Ishikawa (cell line): ENCODE measurements around the gene ACAA1.

ENCODE experiments used
- CEBPB ChIP-seq: IDR thresholded peaks from 2 replicates; pipeline ENCODE4 v1.6.1; 2012
- CREB1 ChIP-seq: IDR thresholded peaks from 2 replicates; pipeline ENCODE4 v1.6.1; 2012; ENCODE audit warnings: low read depth
- EGR1 ChIP-seq: IDR thresholded peaks from 2 replicates; pipeline ENCODE4 v1.6.1; 2012
- EP300 ChIP-seq: IDR thresholded peaks from 2 replicates; pipeline ENCODE4 v1.6.1; 2012; ENCODE audit warnings: borderline replicate concordance
- FOXM1 ChIP-seq: IDR thresholded peaks from 2 replicates; pipeline ENCODE4 v1.6.1; 2012; ENCODE audit warnings: low read depth, borderline replicate concordance
- NFIC ChIP-seq: IDR thresholded peaks from 2 replicates; pipeline ENCODE4 v1.6.1; 2012
- RAD21 ChIP-seq: IDR thresholded peaks from 2 replicates; pipeline ENCODE4 v1.6.1; 2012; ENCODE audit warnings: low read depth
- TAF1 ChIP-seq: IDR thresholded peaks from 2 replicates; pipeline ENCODE4 v1.6.1; 2012; ENCODE audit warnings: low read depth, mild to moderate bottlenecking
- TCF12 ChIP-seq: IDR thresholded peaks from 2 replicates; pipeline ENCODE4 v1.6.1; 2012; ENCODE audit warnings: low read depth
- TEAD4 ChIP-seq: IDR thresholded peaks from 2 replicates; pipeline ENCODE4 v1.6.1; 2012
- YY1 ChIP-seq: IDR thresholded peaks from 2 replicates; pipeline ENCODE4 v1.6.1; 2012; ENCODE audit warnings: low read depth
- ZBTB7A ChIP-seq: IDR thresholded peaks from 2 replicates; pipeline ENCODE4 v1.6.1; 2012; ENCODE audit warnings: low read depth
- TF ChIP-seq, protein P1 (sequence below): IDR thresholded peaks from 2 replicates; pipeline ENCODE4 v1.6.1; 2012
- TF ChIP-seq, protein P2 (sequence below): IDR thresholded peaks from 2 replicates; pipeline ENCODE4 v1.6.1; 2012
- TF ChIP-seq, protein P3 (sequence below): IDR thresholded peaks from 2 replicates; pipeline ENCODE4 v1.6.1; 2012; ENCODE audit warnings: low read depth, mild to moderate bottlenecking

The ACAA1 gene

DNA sequence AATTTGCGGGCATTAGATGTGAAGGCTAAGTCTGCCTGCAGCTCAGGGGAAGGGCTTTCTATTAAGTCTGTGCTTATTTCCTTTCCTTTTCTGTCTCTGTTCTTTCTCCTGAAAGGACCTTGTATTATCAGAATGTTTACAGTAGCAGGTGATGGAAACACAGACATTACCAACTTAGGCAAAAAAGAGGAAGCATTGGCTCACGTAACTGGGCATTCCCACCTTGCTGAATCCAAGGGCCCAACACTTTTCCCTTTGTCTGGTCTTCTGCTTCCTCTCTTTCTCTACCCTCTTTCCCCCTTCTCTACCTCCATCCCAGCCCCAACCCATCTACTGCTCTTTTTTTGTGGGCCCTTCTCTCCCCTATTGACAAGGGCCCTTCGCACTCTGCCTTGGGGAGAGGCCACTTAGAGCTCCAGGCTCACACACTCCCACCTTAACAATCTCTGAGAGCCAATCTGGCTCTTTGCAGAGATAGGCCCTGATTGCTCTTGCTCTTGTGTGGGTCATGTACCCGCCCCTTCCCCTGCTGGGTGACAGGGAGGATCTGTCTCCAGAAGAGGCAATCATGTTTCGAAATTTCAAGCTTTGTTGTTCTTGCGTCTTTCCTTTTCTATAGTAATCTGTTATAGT is 35.0 kb downstream of the ACAA1 start:
- TF ChIP-seq TEAD4 (no peak), NFIC (no peak), YY1 (no peak), CREB1 (no peak), EGR1 (no peak), RAD21 (no peak), EP300 (no peak), CEBPB (no peak), TAF1 (no peak), TCF12 (no peak), FOXM1 (no peak), ZBTB7A (no peak)
- TF ChIP-seq, protein P1, sequence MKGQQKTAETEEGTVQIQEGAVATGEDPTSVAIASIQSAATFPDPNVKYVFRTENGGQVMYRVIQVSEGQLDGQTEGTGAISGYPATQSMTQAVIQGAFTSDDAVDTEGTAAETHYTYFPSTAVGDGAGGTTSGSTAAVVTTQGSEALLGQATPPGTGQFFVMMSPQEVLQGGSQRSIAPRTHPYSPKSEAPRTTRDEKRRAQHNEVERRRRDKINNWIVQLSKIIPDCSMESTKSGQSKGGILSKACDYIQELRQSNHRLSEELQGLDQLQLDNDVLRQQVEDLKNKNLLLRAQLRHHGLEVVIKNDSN, result no peak
- TF ChIP-seq, protein P2, sequence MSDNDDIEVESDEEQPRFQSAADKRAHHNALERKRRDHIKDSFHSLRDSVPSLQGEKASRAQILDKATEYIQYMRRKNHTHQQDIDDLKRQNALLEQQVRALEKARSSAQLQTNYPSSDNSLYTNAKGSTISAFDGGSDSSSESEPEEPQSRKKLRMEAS, result no peak
- TF ChIP-seq, protein P3, sequence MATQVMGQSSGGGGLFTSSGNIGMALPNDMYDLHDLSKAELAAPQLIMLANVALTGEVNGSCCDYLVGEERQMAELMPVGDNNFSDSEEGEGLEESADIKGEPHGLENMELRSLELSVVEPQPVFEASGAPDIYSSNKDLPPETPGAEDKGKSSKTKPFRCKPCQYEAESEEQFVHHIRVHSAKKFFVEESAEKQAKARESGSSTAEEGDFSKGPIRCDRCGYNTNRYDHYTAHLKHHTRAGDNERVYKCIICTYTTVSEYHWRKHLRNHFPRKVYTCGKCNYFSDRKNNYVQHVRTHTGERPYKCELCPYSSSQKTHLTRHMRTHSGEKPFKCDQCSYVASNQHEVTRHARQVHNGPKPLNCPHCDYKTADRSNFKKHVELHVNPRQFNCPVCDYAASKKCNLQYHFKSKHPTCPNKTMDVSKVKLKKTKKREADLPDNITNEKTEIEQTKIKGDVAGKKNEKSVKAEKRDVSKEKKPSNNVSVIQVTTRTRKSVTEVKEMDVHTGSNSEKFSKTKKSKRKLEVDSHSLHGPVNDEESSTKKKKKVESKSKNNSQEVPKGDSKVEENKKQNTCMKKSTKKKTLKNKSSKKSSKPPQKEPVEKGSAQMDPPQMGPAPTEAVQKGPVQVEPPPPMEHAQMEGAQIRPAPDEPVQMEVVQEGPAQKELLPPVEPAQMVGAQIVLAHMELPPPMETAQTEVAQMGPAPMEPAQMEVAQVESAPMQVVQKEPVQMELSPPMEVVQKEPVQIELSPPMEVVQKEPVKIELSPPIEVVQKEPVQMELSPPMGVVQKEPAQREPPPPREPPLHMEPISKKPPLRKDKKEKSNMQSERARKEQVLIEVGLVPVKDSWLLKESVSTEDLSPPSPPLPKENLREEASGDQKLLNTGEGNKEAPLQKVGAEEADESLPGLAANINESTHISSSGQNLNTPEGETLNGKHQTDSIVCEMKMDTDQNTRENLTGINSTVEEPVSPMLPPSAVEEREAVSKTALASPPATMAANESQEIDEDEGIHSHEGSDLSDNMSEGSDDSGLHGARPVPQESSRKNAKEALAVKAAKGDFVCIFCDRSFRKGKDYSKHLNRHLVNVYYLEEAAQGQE, result no peak

DNA sequence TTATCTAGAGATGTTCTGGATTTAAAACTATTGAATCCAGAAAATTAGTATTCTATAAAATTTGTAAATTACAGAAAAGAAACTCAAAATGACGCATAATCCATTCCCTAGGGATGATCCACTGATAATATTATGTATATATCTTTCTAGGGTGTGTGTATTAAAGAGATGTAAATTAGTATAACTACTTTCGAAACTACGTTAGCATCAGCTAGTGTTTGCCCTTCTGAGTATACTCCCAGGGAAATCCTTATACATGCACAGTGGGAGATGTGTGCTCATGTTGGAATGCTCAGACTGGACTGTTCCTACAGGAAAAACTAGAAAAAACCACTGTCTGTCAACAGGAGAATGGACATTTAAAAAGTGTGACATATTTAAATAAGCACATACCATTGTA is 36.4 kb downstream of the ACAA1 start:
- TF ChIP-seq, protein P3, result no peak
- TF ChIP-seq CREB1, result no peak
- no peak for TF ChIP-seq FOXM1
- no peak for TF ChIP-seq ZBTB7A
- no peak for TF ChIP-seq NFIC
- no peak for TF ChIP-seq EP300
- TF ChIP-seq YY1, result no peak
- TF ChIP-seq, protein P1, result no peak
- TF ChIP-seq TAF1, result no peak
- TF ChIP-seq RAD21, result no peak
- TF ChIP-seq CEBPB, result no peak
- no peak for TF ChIP-seq EGR1
- TF ChIP-seq TEAD4, result no peak
- TF ChIP-seq, protein P2, result no peak
- TF ChIP-seq TCF12, result no peak

DNA sequence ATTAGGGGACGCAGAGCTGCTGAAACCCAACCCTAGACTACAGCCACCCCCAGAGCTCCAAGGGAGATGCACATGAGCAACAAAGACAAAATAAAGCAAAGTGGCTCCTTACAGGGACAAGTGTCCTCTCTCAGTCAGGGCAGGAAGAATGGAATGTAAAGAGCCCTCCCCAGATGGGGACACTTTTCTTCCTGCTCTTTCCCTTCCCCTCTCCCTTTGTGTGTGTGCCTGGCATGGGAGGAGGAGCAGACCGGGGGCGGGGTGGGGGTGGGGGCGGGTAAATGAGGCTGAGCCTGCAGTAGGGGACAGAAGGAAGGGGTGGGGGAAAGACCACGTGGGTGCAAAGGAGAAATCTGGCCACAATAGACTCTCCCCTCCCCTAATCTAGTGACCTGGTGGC is 37.4 kb downstream of the ACAA1 start:
- TF ChIP-seq EP300 (no peak), RAD21 (no peak), CEBPB (no peak), FOXM1 (no peak), NFIC (no peak), TAF1 (no peak), EGR1 (no peak), CREB1 (no peak), YY1 (no peak)
- TF ChIP-seq, protein P3, result no peak
- TF ChIP-seq, protein P1, result no peak
- TF ChIP-seq, protein P2, result no peak

DNA sequence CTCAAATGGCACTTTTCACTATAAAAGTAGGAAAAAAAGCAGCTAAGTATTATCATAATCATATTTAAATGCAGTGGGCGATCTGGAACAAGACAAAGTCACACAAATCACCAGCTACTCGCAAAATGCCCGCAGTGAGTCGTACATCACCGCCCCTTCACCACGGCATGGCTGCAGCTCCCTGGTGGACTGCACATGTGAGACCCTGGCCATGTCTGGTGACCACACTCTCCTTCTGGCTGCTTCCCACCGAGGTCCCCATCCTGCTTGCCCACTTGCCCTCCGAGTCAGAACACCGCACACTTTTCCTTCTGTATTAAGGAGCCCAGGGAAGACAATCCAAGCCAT is 38.6 kb downstream of the ACAA1 start:
- TF ChIP-seq TEAD4, result no peak
- TF ChIP-seq CREB1, result no peak
- TF ChIP-seq, protein P2, result no peak
- TF ChIP-seq, protein P1, result no peak
- no peak for TF ChIP-seq RAD21
- no peak for TF ChIP-seq EGR1
- TF ChIP-seq EP300, result no peak
- no peak for TF ChIP-seq TCF12
- TF ChIP-seq TAF1, result no peak
- no peak for TF ChIP-seq NFIC
- TF ChIP-seq ZBTB7A, result no peak
- TF ChIP-seq CEBPB, result no peak
- TF ChIP-seq, protein P3, result no peak
- TF ChIP-seq FOXM1, result no peak
- no peak for TF ChIP-seq YY1
